SW 1271 (cell line): ENCODE measurements around the gene KRT74.
"Not testable (repeated sequence)": the region's sequence is repeated elsewhere in the genome, so short reads cannot be mapped to it uniquely, and the experiment has no call there.

Experiments
- DNase-seq, 2 experiments: peaks; one replicate each; lab custom pipeline; 2025; lab: John Stamatoyannopoulos, UW

The KRT74 gene

GRCh38 chr12:52602552-52602951, 28.9 kb upstream of the KRT74 start:
- DNase-seq = no peak

DNA sequence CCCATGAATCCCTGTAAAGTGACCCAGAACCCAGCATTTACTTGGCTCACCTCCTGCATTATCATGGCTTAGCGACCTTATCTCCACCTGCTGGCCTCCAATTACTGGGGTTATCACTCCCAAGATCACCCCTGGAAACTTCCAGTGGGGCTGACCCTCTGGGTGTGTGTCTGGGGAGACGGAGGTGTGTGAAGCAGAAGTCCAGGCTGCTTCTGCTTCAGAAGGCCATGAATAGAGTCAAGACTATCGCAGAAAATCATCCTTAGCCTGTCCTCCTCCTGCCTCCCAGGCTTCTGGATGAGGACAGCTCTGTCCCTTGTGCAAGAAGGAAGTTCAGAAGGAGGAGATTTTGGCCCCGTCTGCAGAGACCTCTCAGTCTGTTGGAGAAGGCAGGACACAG, 28.0 kb upstream of the KRT74 start:
- DNase-seq = no peak

DNA sequence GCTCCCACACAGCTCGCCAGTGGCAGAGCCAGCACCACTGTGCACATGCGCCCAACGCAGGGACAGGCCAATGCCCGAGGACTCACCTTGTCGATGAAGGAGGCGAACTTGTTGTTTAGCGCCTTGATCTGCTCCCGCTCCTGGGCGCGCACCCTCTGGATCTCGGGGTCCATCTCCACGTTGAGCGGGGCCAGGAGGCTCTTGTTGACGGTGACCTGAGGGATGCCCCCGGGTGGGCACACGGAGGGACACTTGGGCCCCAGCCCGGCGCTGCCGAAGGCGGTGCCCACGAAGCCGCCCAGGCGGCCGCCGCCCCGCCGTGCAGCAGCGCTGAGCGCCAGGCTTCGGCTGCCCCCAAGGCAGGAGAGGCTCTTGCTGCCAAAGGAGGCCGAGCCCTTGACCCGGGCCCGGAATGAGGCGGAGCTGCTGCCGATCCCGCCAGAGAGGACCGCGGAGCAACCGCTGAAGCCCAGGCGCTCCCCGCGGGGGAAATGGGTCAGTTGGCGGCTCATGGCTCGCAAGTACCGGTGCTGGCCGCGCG, 27.4 kb upstream of the KRT74 start, which contains the start of gene KRT72:
TSS of gene KRT72 (minus strand) at position 523 of the 541 bp plus-strand sequence. CDS start at position 512, 11 bp downstream.
- no peak for DNase-seq

DNA sequence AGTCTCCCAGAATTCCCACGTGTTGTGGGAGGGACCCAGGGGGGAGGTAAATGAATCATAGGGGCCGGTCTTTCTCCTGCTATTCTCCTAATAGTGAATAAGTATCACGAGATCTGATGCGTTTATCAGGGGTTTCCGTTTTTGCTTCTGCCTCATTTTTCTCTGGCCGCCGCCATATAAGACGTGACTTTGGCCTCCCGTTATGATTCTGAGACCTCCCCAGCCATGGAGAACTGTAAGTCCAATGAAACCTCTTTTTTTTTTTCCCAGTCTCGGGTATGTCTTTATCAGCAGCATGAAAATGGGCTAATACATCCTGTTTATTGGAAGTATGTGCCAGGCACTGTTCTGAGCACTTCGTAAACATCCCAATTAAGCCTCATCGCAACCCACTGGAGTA, 26.8 kb upstream of the KRT74 start:
- no peak for DNase-seq

DNA sequence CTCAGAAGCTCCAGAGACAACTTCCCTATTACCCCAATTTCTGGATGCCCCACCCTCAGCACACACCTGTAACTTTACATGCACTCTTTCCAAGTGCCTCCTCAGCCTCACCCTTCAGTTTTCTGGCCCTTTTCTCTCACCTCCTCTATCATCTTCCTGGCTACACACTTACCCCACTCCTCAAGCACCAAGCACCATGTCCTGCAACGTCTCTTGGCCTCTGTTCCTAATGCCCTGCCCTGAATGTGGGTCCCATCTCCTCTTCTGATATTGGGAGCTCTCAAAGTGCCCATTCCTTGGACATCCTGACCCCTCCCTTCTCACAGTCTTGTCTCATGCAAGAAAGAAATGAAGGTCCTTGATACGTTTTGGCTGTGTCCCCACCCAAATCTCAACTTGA, 26.4 kb upstream of the KRT74 start:
- no peak for DNase-seq

DNA sequence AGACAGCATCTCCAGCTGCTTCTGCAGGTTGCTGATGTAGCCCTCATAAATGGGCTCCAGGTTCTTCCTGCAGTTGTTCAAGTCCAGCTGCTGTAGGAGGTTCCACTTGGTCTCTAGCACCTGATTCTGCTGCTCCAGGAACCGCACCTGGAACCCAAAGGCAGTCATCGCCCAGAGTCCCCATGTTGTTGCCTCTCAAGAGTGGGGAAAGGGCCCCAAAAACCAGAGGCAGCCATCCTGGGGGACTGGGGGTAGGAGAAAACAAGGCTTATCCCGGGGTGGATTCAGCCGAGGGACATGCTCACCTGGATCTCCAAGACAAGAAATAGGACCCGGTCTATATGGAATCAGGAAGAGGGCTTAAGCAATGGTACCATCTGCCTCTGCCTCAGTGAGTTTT, 25.3 kb upstream of the KRT74 start:
- no peak for DNase-seq

GRCh38 chr12:52594237-52594636, 20.6 kb upstream of the KRT74 start:
- not testable (repeated sequence) for DNase-seq

- no peak for DNase-seq
Measured at GRCh38 chr12:52591521-52591920, 17.9 kb upstream of the KRT74 start.

GRCh38 chr12:52590021-52590420, 16.4 kb upstream of the KRT74 start:
- no peak for DNase-seq

DNA sequence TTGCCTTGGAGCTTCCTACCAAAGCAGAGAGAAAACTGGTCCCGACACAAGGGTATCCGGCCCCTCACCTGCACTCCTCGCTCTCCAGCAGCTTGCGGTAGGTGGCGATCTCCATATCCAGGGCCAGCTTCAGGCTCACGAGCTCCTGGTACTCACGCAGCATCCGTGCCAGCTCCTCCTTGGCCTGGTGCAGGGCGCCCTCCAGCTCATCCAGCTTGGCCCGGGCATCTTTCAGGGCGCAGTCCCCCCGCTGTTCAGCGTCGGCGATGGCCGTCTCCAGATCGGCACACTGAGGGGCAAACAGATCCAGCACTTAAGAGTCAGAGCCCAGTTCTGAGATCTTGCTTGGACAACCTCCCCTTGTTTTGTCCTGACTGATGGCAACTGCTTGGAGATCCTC, 13.9 kb upstream of the KRT74 start:
- no peak for DNase-seq

GRCh38 chr12:52585946-52586345, 12.3 kb upstream of the KRT74 start:
- no peak for DNase-seq

DNA sequence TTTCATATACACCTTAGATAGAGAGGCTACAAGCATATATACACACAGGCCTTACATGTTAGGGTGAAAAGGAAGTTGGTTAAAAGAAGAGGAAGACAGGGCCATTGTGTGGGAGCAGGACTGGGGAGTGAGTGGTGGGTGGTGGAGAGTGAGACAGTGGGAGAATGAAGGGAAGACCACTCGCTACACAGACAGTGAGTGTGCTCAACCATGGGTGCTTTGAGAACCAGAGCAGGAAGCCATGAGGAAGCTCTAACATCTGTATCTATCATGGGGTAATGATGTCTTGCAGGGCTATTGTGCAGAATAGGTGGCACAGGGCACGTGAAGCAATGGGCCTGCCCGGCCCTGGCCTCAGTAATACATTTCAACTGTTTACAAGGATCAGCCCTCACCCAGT, 11.4 kb upstream of the KRT74 start:
- DNase-seq = no peak

DNA sequence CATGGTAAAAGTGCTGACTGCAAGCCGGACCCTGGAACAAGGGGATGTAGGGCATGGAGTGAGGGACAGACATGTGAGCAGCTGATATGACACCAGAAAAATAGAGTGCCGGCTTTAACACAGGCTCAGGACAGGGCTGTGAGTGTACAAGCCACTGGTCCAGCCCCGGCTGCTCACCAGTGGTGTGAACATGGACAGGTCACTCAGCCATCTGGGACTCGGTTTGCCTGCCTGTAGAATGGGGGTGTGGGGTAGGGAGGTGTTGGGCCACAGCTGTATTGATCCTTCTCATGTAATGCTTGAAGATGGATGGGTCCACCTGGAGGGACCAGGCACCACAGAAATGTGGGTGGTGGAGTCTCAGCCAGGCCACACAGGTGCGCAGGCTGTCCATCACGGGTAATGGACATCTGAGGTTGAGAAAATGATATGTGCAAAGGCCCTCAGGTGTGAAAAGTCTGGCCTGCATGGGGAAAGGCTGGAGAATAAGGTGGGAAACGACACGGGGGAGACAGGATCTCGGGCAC, 10.6 kb upstream of the KRT74 start:
- DNase-seq = no peak

- DNase-seq = peak in 1 of 2 experiments; percentile 41
Measured at GRCh38 chr12:52582971-52583456, 9.4 kb upstream of the KRT74 start.

GRCh38 chr12:52582486-52582885, 8.8 kb upstream of the KRT74 start:
- DNase-seq = no peak

DNA sequence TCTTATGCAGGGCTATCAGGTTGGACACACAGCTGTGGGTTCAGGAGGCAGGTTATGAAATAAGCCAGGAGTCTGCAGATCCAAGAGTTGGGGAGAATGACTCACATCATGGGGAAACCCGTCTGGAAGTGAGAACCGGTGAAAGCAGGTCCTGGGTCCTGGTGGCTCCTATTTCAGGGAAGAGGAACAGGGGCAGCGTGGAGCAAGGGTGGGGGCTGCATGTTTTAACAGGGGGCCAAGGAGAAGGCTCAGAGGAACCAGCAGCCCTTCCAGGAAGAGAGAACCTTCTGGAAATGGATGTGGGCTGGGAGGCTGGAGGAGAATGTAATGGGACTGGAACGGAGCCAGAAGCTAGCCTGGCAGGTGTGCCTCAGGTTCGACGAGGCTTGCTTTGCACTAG, 7.8 kb upstream of the KRT74 start:
- no peak for DNase-seq

GRCh38 chr12:52581066-52581465, 7.4 kb upstream of the KRT74 start:
- DNase-seq = no peak

- DNase-seq = no peak
Measured at GRCh38 chr12:52580496-52580895, 6.9 kb upstream of the KRT74 start.

GRCh38 chr12:52579468-52580465, 6.1 kb upstream of the KRT74 start:
- DNase-seq = no peak

- no peak for DNase-seq
Measured at GRCh38 chr12:52578469-52578868, 4.8 kb upstream of the KRT74 start.

- DNase-seq = no peak
Measured at GRCh38 chr12:52577316-52577715, 3.7 kb upstream of the KRT74 start.

DNA sequence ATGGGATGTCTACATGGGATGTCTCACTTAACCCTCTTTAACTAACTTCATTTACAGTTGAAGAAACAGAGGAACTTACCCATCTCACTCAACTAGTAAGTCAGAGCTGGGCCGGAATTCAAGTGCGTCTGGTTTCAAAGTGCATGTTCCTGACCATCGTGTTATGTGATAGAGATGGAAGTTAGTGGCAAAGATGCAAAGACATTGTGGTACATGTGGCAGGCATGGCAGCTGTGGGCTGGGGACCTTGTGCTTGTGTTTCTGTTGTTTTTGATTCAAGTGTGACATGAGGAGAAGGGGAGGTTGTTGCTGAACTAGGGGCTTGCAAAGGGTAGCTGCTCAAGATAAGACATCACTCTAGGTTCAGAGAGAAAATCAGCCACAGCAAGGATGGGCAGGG, 2.3 kb upstream of the KRT74 start:
- DNase-seq = no peak

GRCh38 chr12:52575256-52575655, 1.6 kb upstream of the KRT74 start:
- DNase-seq = no peak
